Memory B cell (primary cell): Measurements from ENCODE around the gene PINLYP.
A peak's percentile ranks its signal among the peaks of the same experiment; 100 is the strongest.

Experiments
- ATAC-seq: fragments of 150-1000 bp; cut with Tn5 transposase; 2 replicates; pipeline ENCODE4 v1.10.0; 2021; ENCODE audit warnings: low read depth, mild to moderate bottlenecking, moderate library complexity
- DNase-seq, 2 donors: peaks; one replicate each; pipeline ENCODE4 v3.0.0; 2022; ENCODE audit warnings: low spot score in 2 of 2
- H3K27ac Mint-ChIP-seq: one replicate; pipeline ENCODE4 v1.8.0; 2022; ENCODE audit warnings: mild to moderate bottlenecking, moderate library complexity, mixed read lengths
- H3K27me3 Mint-ChIP-seq: one replicate; pipeline ENCODE4 v1.8.0; 2022; ENCODE audit warnings: mixed read lengths
- H3K36me3 Mint-ChIP-seq: one replicate; pipeline ENCODE4 v1.8.0; 2022; ENCODE audit warnings: mild to moderate bottlenecking, mixed read lengths
- H3K4me1 Mint-ChIP-seq: one replicate; pipeline ENCODE4 v1.8.0; 2022; ENCODE audit warnings: mixed read lengths
- H3K4me3 Mint-ChIP-seq: one replicate; pipeline ENCODE4 v1.8.0; 2022; ENCODE audit warnings: mild to moderate bottlenecking, moderate library complexity, mixed read lengths
- H3K9me3 Mint-ChIP-seq: one replicate; pipeline ENCODE4 v1.8.0; 2022; ENCODE audit warnings: mixed read lengths

PINLYP gene

DNA sequence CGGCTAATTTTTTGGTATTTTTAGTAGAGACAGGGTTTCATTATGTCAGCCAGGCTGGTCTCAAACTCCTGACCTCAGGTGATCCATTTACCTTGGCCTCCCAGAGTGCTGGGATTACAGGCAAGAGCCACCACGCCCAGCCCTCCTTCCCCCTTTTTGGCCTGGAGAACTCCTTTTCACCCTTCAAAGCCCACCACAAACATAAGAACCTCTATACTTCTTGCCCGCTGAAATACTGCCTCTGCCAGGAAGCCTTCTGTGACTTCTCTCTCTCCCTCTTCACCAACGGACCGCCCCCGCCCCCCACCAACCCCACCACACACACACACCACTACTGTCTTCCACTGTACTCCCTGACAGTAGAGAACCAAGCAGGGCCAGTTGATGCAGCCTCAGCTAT, 41.4 kb downstream of the PINLYP start:
- ATAC-seq (no peak), DNase-seq (no peak)
- Mint-ChIP-seq H3K27ac (no peak overlapping the region), H3K4me3 (no peak overlapping the region), H3K9me3 (no peaks in the 10 kb centered on the region), H3K4me1 (peaks cover 18% of the 10 kb centered on the region), H3K36me3 (peaks cover 17% of the 10 kb centered on the region), H3K27me3 (no peaks in the 10 kb centered on the region)

DNA sequence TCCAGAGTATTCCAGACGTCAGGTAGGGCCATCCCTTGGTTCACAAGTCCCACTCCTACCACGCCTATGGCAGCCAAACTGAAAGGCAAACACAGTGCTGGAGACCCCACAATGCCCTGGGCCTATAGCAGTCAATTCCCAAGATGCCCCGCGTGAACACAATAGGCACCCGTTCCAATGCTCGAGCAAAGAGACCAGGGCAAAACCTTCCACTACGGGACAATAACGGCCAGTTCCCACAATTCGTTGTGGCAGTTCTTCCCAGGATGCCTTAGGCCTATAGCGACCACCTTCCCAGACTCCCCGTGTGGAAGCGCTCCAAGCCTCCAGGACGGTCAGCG, 43.3 kb downstream of the PINLYP start:
- Mint-ChIP-seq H3K27me3 (no peaks in the 10 kb centered on the region), H3K27ac (peak overlapping the region; percentile 94), H3K36me3 (peaks cover 3% of the 10 kb centered on the region), H3K9me3 (no peaks in the 10 kb centered on the region), H3K4me3 (peak overlapping the region; percentile 98), H3K4me1 (peaks cover 14% of the 10 kb centered on the region)
- ATAC-seq: peak; percentile 14
- no peak for DNase-seq

DNA sequence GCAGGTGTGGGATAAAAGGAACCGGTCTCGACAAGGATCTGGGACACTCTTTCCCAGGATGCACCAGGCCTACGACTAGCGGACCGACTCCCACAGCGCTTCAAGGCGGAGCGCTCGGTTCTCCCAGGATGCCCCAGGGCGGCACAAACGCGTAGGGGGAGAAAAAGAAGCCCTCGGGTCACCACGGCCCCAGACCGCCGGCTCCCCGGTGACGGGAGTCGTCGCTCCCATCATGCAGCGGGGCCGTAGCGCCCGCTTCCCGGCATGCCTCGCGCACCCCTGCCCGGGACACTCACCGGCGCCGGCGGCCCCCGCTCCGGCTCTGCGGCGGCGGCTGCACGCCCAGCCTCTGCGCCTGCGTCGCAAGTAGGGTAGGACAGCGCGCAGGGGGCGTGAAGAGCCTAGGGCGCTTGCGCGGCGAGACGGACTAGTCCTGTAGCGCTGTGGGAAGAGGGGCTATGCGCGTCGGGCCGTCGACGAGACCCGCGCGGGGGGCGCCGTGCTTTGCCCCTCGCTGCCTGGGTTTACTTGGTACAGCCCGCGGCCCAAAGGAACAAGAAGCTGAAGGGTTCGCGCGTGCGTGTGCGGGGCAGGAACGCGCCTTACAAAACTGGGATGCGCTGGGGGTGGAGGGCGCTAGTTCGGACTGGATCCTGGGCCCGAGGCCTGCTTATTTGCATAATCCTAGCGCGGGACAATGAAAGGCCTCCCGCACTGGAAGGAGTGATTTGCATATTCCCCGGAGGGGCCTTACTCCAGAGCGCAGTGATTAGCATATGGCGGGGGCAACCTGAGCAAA, 43.9 kb downstream of the PINLYP start, which contains the start of gene ZNF428:
Gene ZNF428 (minus strand): TSS at position 368 of the 799 bp plus-strand sequence. CDS start 5,325 bp downstream, outside the sequence.
- ATAC-seq: peak; percentile 84
- Mint-ChIP-seq H3K4me1 (peaks cover 17% of the 10 kb centered on the region), H3K27ac (peak within 1 kb of the TSS; percentile 94), H3K4me3 (peak within 1 kb of the TSS; percentile 98), H3K27me3 (no peaks in the 10 kb centered on the region), H3K9me3 (peaks cover 2% of the 10 kb centered on the region), H3K36me3 (no peaks in the 10 kb centered on the region)
- peak; percentile 74 to 79 for DNase-seq

- Mint-ChIP-seq H3K36me3 (no peaks in the 10 kb centered on the region), H3K27me3 (no peaks in the 10 kb centered on the region), H3K27ac (peak overlapping the region; percentile 94), H3K9me3 (peaks cover 2% of the 10 kb centered on the region), H3K4me3 (peak overlapping the region; percentile 98), H3K4me1 (peaks cover 17% of the 10 kb centered on the region)
- DNase-seq: no peak
- ATAC-seq: no peak
Measured at GRCh38 chr19:43620061-43621001, 44.7 kb downstream of the PINLYP start.

DNA sequence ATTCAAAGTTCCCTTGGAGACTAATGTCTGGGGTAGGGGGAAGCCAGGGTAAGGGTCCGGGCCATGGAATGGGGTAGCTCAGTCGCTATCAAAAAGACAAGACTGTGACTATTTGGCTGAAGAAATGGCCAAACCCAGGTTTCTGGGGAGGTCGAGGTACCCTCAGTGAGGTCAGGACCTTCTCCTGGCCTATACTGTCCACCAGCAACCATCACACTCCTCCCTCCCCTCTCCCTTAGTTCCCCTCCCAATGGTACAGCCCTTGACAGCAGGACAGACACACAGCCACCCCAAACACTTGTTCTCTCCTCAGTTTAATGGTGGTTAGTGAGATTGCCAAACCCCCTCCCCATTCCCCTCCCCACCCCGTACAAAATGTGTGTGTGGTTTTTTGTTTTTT, 46.5 kb downstream of the PINLYP start:
- Mint-ChIP-seq H3K4me1 (peaks cover 17% of the 10 kb centered on the region), H3K27me3 (peaks cover 10% of the 10 kb centered on the region), H3K9me3 (peaks cover 2% of the 10 kb centered on the region), H3K4me3 (no peak overlapping the region), H3K36me3 (no peaks in the 10 kb centered on the region), H3K27ac (no peak overlapping the region)
- ATAC-seq: no peak
- DNase-seq: no peak

GRCh38 chr19:43622956-43623355, 47.4 kb downstream of the PINLYP start:
- no peak for DNase-seq
- Mint-ChIP-seq H3K4me3 (no peak overlapping the region), H3K4me1 (peaks cover 17% of the 10 kb centered on the region)

GRCh38 chr19:43623889-43624670, 48.5 kb downstream of the PINLYP start:
- Mint-ChIP-seq H3K9me3 (peaks cover 2% of the 10 kb centered on the region), H3K36me3 (no peaks in the 10 kb centered on the region), H3K4me1 (peaks cover 14% of the 10 kb centered on the region), H3K27me3 (peaks cover 14% of the 10 kb centered on the region), H3K27ac (no peak overlapping the region), H3K4me3 (no peak overlapping the region)
- ATAC-seq (no peak), DNase-seq (no peak)

More at GRCh38 chr19:43622956-43623355, 47.4 kb downstream of the PINLYP start:
- no peak for ATAC-seq
- no peaks in the 10 kb centered on the region for H3K36me3 Mint-ChIP-seq
- no peak overlapping the region for H3K27ac Mint-ChIP-seq
- H3K9me3 Mint-ChIP-seq: peaks cover 2% of the 10 kb centered on the region
- peaks cover 14% of the 10 kb centered on the region for H3K27me3 Mint-ChIP-seq

- Mint-ChIP-seq H3K4me3 (no peak overlapping the region), H3K27me3 (peaks cover 14% of the 10 kb centered on the region), H3K4me1 (peaks cover 10% of the 10 kb centered on the region), H3K27ac (no peak overlapping the region), H3K36me3 (no peaks in the 10 kb centered on the region), H3K9me3 (peaks cover 2% of the 10 kb centered on the region)
- ATAC-seq (peak; percentile 89), DNase-seq (peak; percentile 67 to 81)
Measured at GRCh38 chr19:43624933-43625332, 49.3 kb downstream of the PINLYP start.

DNA sequence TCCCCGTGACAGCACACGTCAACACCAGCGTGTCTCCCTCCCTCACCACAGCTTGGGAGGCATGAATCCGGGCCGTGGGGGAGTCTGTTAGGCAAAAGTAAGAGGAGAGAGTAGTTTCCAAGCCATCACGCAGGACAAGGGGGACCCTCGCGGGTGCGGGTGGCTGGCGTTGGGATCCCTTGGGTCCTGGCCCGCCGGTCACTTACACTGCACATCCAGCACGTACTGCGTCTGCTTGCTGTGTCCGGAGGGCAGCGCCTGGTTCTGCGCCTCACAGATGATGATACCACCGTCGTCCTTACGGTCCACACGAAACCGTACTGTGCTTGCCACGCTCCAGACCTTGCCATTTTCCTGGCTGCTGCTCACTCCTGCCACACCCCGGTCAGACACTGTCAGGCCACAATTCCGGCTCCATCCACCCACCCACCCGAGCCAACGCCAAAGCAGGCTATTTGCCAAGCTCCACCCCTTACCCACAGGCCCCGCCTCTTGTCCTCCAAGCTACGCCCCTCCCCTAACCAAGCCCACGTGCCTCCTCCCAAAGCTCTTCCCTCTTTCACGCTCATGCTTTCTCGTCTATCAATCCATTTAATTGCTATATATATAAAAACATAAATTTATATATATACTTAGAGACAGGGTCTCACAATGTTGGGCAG, 50.4 kb downstream of the PINLYP start:
- Mint-ChIP-seq H3K4me1 (peaks cover 3% of the 10 kb centered on the region), H3K9me3 (peaks cover 2% of the 10 kb centered on the region), H3K36me3 (no peaks in the 10 kb centered on the region), H3K27me3 (peaks cover 16% of the 10 kb centered on the region), H3K27ac (no peak overlapping the region), H3K4me3 (no peak overlapping the region)
- ATAC-seq: no peak
- DNase-seq: no peak

- Mint-ChIP-seq H3K4me3 (no peak overlapping the region), H3K27me3 (peaks cover 16% of the 10 kb centered on the region), H3K36me3 (no peaks in the 10 kb centered on the region), H3K27ac (no peak overlapping the region), H3K9me3 (peaks cover 2% of the 10 kb centered on the region), H3K4me1 (peaks cover 3% of the 10 kb centered on the region)
- DNase-seq: no peak
- no peak for ATAC-seq
Measured at GRCh38 chr19:43626838-43627237, 51.2 kb downstream of the PINLYP start.

DNA sequence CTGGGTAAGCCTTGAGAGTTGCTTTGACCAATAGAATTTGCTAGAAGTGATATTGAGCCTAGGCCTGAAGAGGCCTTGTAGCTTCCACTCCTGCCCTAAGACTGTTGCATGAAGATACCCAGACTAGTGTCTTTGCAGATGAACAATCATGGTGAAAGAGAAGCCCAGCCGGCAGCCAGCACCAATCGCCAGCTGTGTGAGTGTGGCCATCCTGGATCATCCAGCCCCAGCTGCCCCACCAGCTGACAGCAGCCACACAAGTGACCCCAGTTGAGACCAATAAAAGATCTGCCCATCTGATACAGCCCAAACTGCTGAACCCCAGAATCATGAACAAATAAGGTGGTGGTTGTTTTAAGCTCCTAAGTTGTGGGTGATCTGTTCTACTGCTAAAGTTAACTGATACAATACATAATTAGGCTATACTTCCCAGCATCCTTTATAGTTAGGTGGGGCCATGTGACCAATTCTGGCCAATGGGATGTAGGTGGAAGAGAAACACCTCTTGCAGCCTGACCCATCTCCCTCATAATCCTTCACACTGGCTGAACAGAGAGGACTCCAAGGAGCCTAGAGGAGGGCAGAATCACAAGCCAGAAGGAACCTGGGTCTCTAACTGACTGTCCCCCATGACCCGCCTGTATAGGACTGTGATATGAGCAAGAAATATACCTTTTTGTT, 53.2 kb downstream of the PINLYP start:
- peaks cover 20% of the 10 kb centered on the region for H3K27me3 Mint-ChIP-seq
- H3K4me3 Mint-ChIP-seq: no peak overlapping the region
- no peak overlapping the region for H3K27ac Mint-ChIP-seq
- peaks cover 2% of the 10 kb centered on the region for H3K9me3 Mint-ChIP-seq
- DNase-seq: no peak
- no peaks in the 10 kb centered on the region for H3K36me3 Mint-ChIP-seq
- no peak for ATAC-seq
- H3K4me1 Mint-ChIP-seq: peaks cover 3% of the 10 kb centered on the region

GRCh38 chr19:43631491-43631890, 55.9 kb downstream of the PINLYP start:
- no peaks in the 10 kb centered on the region for H3K9me3 Mint-ChIP-seq
- peaks cover 5% of the 10 kb centered on the region for H3K4me1 Mint-ChIP-seq
- ATAC-seq: no peak
- H3K4me3 Mint-ChIP-seq: no peak overlapping the region
- no peaks in the 10 kb centered on the region for H3K36me3 Mint-ChIP-seq
- H3K27me3 Mint-ChIP-seq: peaks cover 21% of the 10 kb centered on the region
- H3K27ac Mint-ChIP-seq: no peak overlapping the region
- no peak for DNase-seq
